ENCODE measurements around the gene PPM1J. TPM values are rescaled to one million over a fixed set of nuclear protein-coding genes. Genes with fewer than 3 reads are reported as not detected.

PPM1J gene
- total RNA-seq (2021) (0.28 and 0.52 TPM in 2 replicates), Bru-seq, nascent RNA (percentile 13 among the genes with signal in this experiment), BruChase-seq, experiment 1, labeled RNA remaining after a 2-hour chase (not detected), BruChase-seq, experiment 2, labeled RNA remaining after a 6-hour chase (not detected)
- long read RNA-seq, partial matches to known transcripts = 0 of 1 reads
- long read RNA-seq, other reads (novel, unspliced or antisense) = 1 of 1 reads

DNA sequence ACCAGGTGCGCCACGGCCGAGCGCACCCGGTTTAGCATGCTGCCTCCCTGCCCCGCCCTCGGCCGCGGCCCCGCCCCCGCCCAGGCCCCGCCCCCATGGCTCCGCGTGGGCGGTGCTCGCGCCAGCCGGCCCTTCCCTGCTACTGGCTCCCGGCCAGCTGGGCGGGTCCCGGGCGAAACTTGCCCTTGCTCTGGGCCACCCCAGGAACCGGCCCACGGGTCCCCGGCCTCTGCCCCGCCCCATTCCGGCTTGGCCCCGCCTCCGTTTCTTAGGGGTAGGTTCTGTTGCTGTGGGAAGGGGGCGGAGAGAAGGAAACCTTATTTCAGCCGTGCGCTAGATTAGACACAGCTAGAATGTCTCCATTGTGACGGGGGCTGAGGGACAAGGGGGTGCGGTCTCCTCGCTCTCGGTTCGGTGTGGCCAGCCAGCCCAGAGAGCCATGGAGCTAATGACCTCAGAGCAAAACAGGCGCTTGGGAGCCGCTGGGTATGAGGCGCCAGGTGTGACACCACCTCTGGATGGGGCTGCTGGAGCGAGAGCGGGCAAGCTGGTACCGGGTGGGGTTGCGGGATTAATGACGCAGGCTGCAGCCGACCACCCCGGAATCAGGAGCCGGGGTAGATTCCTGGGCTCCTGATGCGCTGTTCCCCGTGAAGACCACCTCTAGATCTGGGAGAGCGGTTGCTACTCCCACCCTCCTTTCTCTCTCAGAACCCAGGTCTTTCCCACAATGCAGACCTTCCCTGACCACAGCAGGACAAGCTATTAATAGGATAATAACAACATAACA lies at the start of gene PPM1J:
TSS of gene PPM1J (minus strand) at position 69 of the 790 bp plus-strand sequence. CDS start at position 38, 31 bp downstream.
- Histone ChIP-seq H3K36me3 (ENCODE audit: insufficient read depth, low read length, poor library complexity, severe bottlenecking) (no peaks in the 10 kb centered on the region), H3K4me3 (ENCODE audit: low read depth, low read length, poor library complexity, severe bottlenecking) (peak within 1 kb of the TSS; percentile 52), H3K4me1 (ENCODE audit: insufficient read depth, low read length, poor library complexity, severe bottlenecking) (peaks cover 19% of the 10 kb centered on the region), H3K27me3 (replicated peaks; ENCODE audit: insufficient read depth, low read depth, low read length, poor library complexity) (peaks cover 48% of the 10 kb centered on the region), H3K9me3 (ENCODE audit: low read depth, low read length, poor library complexity, severe bottlenecking) (no peaks in the 10 kb centered on the region), H3K27ac (ENCODE audit: low read depth, low read length, poor library complexity, severe bottlenecking) (no peak within 1 kb of the TSS)
- peak; percentile 91 for DNase-seq (ENCODE audit: low spot score)
- ChIA-PET CTCF (interaction anchor here (0.5 to 2.5 kb wide), 10 partner anchors 11 to 383 kb away, joined by 3 to 14 read pairs (median 4); partner anchors contain the start of gene LRIG2), POLR2A (ENCODE audit: low non-redundant PET) (no interaction called here)
- no TSS peak for BruUV-seq (replicated peaks)
- intact Hi-C loops (cut with micrococcal nuclease; ENCODE audit: unreplicated experiment) = loop anchor here (1.0 to 5.0 kb wide), 4 partner anchors 89 to 962 kb away; partner anchors contain the start of gene LRIG2
- no peak for TF ChIP-seq CTCF (conservative IDR thresholded peaks at IDR 0.05; ENCODE audit: low read depth, low read length)
- no peak for TF ChIP-seq EZH2 (IDR thresholded peaks at IDR 0.05; ENCODE audit: borderline replicate concordance, low read depth, low read length, poor library complexity, severe bottlenecking)

DNA sequence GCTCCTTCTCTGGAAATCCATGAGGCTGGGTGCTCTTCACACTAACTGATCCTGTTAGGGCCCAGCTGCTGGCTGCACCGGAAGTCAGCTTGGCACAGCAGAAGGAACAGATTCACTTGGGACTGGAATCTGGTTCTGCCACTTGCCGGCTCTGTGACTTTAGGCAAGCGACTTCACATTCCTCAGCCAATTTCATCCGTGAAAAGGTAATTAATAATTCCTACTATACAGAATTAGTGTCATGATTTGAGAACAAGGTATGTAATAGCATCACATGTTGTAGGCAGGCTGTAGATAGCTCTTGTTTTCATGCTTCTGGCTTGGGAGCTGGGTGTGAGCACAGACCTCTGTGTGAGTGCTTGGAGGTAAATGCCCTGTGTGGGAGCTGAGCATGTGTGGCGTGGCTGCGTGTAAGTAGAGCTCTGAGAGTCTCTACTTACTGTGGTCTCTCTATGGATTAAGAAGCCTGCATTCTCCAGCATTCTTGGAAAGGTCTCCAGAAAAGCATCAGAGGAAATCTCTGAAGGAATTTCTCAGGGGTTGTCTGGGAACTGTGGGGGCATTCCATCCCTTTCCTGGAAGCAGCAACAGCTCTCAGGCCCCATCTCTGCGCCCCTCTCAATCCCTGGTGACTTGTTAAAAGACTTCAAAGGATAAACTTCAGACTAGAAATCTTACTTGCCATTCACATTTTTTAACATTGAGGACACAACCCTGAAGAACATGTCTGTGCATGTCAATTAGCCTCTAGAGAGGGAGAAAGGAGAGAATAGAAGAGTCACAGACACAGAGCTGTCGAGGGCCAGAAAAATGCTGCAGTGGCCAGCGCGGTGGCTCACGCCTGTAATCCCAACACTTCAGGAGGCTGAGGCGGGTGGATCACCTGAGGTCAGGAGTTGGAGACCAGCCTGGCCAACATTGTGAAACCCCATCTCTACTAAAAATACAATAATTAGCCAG lies 47.7 kb upstream of the PPM1J start:
- DNase-seq (ENCODE audit: low spot score) = peak; percentile 55
- POLR2A ChIA-PET (ENCODE audit: low non-redundant PET) = no interaction called here

More for the DNA sequence above, 47.7 kb upstream of the PPM1J start:
- no peak overlapping the region for H3K4me3 ChIP-seq (ENCODE audit: low read depth, low read length, poor library complexity, severe bottlenecking)
- intact Hi-C loops (cut with micrococcal nuclease; ENCODE audit: unreplicated experiment) = no loop called here
- BruUV-seq (replicated peaks) = no TSS peak
- H3K4me1 ChIP-seq (ENCODE audit: insufficient read depth, low read length, poor library complexity, severe bottlenecking) = peaks cover 13% of the 10 kb centered on the region
- H3K27ac ChIP-seq (ENCODE audit: low read depth, low read length, poor library complexity, severe bottlenecking) = no peak overlapping the region
- H3K9me3 ChIP-seq (ENCODE audit: low read depth, low read length, poor library complexity, severe bottlenecking) = no peaks in the 10 kb centered on the region
- H3K27me3 ChIP-seq (replicated peaks; ENCODE audit: insufficient read depth, low read depth, low read length, poor library complexity) = peaks cover 45% of the 10 kb centered on the region
- TF ChIP-seq EZH2 (IDR thresholded peaks at IDR 0.05; ENCODE audit: borderline replicate concordance, low read depth, low read length, poor library complexity, severe bottlenecking) (no peak), CTCF (conservative IDR thresholded peaks at IDR 0.05; ENCODE audit: low read depth, low read length) (no peak)
- no peaks in the 10 kb centered on the region for H3K36me3 ChIP-seq (ENCODE audit: insufficient read depth, low read length, poor library complexity, severe bottlenecking)
- CTCF ChIA-PET = interaction anchor here (0.9 kb wide), 1 partner anchor 43 kb away, joined by 3 read pairs; no protein-coding TSS in a partner anchor
